ENCODE measurements around the gene KCNC3. TPM values are rescaled to one million over a fixed set of nuclear protein-coding genes. Genes with fewer than 3 reads are reported as not detected.
A peak's percentile ranks its signal among the peaks of the same experiment; 100 is the strongest.

Gene KCNC3
- total and polyA plus RNA-seq, 10 of the 15 experiments (the other 5 are each of a cell fraction or from before 2014, with no cell fraction given) = 0.08 to 3.8 (median 0.44) TPM; not detected in 2

DNA sequence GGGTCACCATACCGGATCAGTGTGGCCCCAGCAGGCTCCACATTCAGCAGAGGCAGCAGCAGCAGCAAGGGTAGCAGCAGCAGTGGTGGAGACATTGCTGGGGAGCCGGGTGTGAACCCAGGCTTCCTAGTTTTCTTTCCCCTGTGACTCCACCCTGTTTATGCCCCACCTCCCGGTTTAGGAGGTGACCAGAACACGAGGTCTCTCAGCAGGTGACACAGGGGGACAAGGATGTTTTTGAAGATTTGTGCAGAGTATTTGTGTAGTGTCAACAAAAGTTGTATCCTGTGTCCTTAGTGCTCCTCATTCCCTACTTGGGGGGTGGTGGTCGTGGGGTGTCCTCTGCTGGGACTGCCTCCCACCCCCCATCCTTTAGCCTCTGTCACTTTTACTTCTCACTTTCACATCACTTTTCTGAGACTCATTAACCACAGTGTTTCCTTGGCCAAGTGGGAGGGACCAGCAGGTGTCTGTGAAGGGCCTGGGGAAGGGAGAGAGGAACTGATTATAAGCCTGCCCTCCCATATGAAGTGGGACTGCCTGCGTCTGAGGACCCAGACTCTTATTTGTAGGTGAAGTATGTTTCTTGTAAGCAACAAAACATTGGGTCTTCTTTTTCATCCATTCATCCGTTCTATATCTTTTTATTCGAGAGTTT lies 15.6 kb upstream of the KCNC3 start (continued):
- TF ChIP-seq MYC (IDR thresholded peaks at IDR 0.05; ENCODE audit: insufficient read depth, insufficient read length, insufficient replicate concordance, low read length, severe bottlenecking) (no peak), CHD4 (IDR thresholded peaks at IDR 0.05) (peak; percentile 96; the same call in 1 of the 2 replicates), NRF1 (conservative IDR thresholded peaks at IDR 0.05; ENCODE audit: low read depth, low read length) (no peak), TCF3 (IDR thresholded peaks at IDR 0.05; ENCODE audit: borderline replicate concordance, insufficient read depth, low read depth, low read length) (peak; percentile 89), IKZF2 (IDR thresholded peaks at IDR 0.05) (peak; percentile 98), STAT3 (IDR thresholded peaks at IDR 0.05; ENCODE audit: low read depth, low read length) (no peak), SREBF2 (IDR thresholded peaks at IDR 0.05; ENCODE audit: low read length) (no peak), ESRRA (IDR thresholded peaks at IDR 0.05; ENCODE audit: low read length) (no peak), PAX8 (IDR thresholded peaks at IDR 0.05) (no peak), SRF (IDR thresholded peaks at IDR 0.05; ENCODE audit: low read depth in 2 of 2, low read length in 2 of 2) (no peak), RCOR1 (conservative IDR thresholded peaks at IDR 0.05; ENCODE audit: low read depth, low read length) (no peak)
- TF ChIP-seq, protein P1, sequence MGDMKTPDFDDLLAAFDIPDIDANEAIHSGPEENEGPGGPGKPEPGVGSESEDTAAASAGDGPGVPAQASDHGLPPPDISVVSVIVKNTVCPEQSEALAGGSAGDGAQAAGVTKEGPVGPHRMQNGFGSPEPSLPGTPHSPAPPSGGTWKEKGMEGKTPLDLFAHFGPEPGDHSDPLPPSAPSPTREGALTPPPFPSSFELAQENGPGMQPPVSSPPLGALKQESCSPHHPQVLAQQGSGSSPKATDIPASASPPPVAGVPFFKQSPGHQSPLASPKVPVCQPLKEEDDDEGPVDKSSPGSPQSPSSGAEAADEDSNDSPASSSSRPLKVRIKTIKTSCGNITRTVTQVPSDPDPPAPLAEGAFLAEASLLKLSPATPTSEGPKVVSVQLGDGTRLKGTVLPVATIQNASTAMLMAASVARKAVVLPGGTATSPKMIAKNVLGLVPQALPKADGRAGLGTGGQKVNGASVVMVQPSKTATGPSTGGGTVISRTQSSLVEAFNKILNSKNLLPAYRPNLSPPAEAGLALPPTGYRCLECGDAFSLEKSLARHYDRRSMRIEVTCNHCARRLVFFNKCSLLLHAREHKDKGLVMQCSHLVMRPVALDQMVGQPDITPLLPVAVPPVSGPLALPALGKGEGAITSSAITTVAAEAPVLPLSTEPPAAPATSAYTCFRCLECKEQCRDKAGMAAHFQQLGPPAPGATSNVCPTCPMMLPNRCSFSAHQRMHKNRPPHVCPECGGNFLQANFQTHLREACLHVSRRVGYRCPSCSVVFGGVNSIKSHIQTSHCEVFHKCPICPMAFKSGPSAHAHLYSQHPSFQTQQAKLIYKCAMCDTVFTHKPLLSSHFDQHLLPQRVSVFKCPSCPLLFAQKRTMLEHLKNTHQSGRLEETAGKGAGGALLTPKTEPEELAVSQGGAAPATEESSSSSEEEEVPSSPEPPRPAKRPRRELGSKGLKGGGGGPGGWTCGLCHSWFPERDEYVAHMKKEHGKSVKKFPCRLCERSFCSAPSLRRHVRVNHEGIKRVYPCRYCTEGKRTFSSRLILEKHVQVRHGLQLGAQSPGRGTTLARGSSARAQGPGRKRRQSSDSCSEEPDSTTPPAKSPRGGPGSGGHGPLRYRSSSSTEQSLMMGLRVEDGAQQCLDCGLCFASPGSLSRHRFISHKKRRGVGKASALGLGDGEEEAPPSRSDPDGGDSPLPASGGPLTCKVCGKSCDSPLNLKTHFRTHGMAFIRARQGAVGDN (IDR thresholded peaks at IDR 0.05) = no peak; the same call in none of the 2 replicates
- TF ChIP-seq, protein P2, sequence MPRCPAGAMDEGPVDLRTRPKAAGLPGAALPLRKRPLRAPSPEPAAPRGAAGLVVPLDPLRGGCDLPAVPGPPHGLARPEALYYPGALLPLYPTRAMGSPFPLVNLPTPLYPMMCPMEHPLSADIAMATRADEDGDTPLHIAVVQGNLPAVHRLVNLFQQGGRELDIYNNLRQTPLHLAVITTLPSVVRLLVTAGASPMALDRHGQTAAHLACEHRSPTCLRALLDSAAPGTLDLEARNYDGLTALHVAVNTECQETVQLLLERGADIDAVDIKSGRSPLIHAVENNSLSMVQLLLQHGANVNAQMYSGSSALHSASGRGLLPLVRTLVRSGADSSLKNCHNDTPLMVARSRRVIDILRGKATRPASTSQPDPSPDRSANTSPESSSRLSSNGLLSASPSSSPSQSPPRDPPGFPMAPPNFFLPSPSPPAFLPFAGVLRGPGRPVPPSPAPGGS (IDR thresholded peaks at IDR 0.05; ENCODE audit: borderline replicate concordance, insufficient read depth, low read depth, low read length, poor library complexity, severe bottlenecking) = no peak
- TF ChIP-seq, protein P3, sequence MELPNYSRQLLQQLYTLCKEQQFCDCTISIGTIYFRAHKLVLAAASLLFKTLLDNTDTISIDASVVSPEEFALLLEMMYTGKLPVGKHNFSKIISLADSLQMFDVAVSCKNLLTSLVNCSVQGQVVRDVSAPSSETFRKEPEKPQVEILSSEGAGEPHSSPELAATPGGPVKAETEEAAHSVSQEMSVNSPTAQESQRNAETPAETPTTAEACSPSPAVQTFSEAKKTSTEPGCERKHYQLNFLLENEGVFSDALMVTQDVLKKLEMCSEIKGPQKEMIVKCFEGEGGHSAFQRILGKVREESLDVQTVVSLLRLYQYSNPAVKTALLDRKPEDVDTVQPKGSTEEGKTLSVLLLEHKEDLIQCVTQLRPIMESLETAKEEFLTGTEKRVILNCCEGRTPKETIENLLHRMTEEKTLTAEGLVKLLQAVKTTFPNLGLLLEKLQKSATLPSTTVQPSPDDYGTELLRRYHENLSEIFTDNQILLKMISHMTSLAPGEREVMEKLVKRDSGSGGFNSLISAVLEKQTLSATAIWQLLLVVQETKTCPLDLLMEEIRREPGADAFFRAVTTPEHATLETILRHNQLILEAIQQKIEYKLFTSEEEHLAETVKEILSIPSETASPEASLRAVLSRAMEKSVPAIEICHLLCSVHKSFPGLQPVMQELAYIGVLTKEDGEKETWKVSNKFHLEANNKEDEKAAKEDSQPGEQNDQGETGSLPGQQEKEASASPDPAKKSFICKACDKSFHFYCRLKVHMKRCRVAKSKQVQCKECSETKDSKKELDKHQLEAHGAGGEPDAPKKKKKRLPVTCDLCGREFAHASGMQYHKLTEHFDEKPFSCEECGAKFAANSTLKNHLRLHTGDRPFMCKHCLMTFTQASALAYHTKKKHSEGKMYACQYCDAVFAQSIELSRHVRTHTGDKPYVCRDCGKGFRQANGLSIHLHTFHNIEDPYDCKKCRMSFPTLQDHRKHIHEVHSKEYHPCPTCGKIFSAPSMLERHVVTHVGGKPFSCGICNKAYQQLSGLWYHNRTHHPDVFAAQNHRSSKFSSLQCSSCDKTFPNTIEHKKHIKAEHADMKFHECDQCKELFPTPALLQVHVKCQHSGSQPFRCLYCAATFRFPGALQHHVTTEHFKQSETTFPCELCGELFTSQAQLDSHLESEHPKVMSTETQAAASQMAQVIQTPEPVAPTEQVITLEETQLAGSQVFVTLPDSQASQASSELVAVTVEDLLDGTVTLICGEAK (IDR thresholded peaks at IDR 0.05; ENCODE audit: borderline replicate concordance) = peak; percentile 57; the same call in 1 of the 2 replicates
- TF ChIP-seq, protein P4, sequence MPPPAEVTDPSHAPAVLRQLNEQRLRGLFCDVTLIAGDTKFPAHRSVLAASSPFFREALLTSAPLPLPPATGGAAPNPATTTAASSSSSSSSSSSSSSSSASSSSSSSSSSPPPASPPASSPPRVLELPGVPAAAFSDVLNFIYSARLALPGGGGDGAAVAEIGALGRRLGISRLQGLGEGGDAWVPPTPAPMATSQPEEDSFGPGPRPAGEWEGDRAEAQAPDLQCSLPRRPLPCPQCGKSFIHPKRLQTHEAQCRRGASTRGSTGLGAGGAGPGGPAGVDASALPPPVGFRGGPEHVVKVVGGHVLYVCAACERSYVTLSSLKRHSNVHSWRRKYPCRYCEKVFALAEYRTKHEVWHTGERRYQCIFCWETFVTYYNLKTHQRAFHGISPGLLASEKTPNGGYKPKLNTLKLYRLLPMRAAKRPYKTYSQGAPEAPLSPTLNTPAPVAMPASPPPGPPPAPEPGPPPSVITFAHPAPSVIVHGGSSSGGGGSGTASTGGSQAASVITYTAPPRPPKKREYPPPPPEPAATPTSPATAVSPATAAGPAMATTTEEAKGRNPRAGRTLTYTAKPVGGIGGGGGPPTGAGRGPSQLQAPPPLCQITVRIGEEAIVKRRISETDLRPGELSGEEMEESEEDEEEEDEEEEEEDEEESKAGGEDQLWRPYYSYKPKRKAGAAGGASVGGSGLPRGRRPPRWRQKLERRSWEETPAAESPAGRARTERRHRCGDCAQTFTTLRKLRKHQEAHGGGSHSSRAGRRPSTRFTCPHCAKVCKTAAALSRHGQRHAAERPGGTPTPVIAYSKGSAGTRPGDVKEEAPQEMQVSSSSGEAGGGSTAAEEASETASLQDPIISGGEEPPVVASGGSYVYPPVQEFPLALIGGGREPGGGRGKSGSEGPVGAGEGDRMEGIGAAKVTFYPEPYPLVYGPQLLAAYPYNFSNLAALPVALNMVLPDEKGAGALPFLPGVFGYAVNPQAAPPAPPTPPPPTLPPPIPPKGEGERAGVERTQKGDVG (CRISPR knock-in tag; IDR thresholded peaks at IDR 0.05) = no peak
